GM18502 (cell line): Measurements from ENCODE around the gene TRAF7.

ENCODE experiments used
- ATAC-seq: cut with Tn5 transposase; IDR thresholded peaks from one replicate; pipeline ENCODE4 v1.9.1; 2021; ENCODE audit warnings: mild to moderate bottlenecking; ENCODE audit not compliant: unreplicated experiment, poor library complexity

The TRAF7 gene

GRCh38 chr16:2145843-2146242 lies 9.7 kb upstream of the TRAF7 start:
- ATAC-seq: no peak

GRCh38 chr16:2147378-2147777 lies 8.2 kb upstream of the TRAF7 start:
- no peak for ATAC-seq

- no peak for ATAC-seq
Measured at GRCh38 chr16:2147981-2148671, 7.5 kb upstream of the TRAF7 start, which contains the start of gene RAB26. RAB26 (plus strand) TSS chr16:2148625; CDS start chr16:2148784, 159 bp downstream.

GRCh38 chr16:2148714-2149629 lies 6.6 kb upstream of the TRAF7 start:
- ATAC-seq: no peak

GRCh38 chr16:2149630-2150417 lies 5.8 kb upstream of the TRAF7 start:
- ATAC-seq: no peak

- ATAC-seq: no peak
Measured at GRCh38 chr16:2150418-2151187, 5.0 kb upstream of the TRAF7 start.

GRCh38 chr16:2151188-2152091 lies 4.1 kb upstream of the TRAF7 start:
- ATAC-seq: no peak

- ATAC-seq: no peak
Measured at GRCh38 chr16:2152695-2153506, 2.7 kb upstream of the TRAF7 start.

- ATAC-seq: no peak
Measured at GRCh38 chr16:2154533-2155090, 970 bp upstream of the TRAF7 start.

GRCh38 chr16:2155977-2156848 lies 631 bp downstream of the TRAF7 start:
- no peak for ATAC-seq

- no peak for ATAC-seq
Measured at GRCh38 chr16:2156849-2157224, 1.3 kb downstream of the TRAF7 start.

- no peak for ATAC-seq
Measured at GRCh38 chr16:2157480-2158261, 2.1 kb downstream of the TRAF7 start.

- ATAC-seq: no peak
Measured at GRCh38 chr16:2158262-2158638, 2.7 kb downstream of the TRAF7 start.

- ATAC-seq: no peak
Measured at GRCh38 chr16:2159175-2159838, 3.7 kb downstream of the TRAF7 start.

- no peak for ATAC-seq
Measured at GRCh38 chr16:2160915-2161551, 5.5 kb downstream of the TRAF7 start.
